HEK293T (cell line): ENCODE data around the gene TMC1.

Experiments
- ARNT ChIP-seq: fragments of 450-650 bp; IDR thresholded peaks from 2 replicates; pipeline ENCODE4 v1.6.1; 2017; ENCODE audit warnings: mild to moderate bottlenecking
- ELF4 ChIP-seq: fragments of 450-650 bp; IDR thresholded peaks from 2 replicates; pipeline ENCODE4 v1.6.1; 2017; ENCODE audit warnings: antibody characterized with exemption
- FOXM1 ChIP-seq: fragments of 450-650 bp; IDR thresholded peaks from 2 replicates; pipeline ENCODE4 v1.6.1; 2017; ENCODE audit warnings: mild to moderate bottlenecking, borderline replicate concordance
- SP1 ChIP-seq: fragments of 450-650 bp; IDR thresholded peaks from 2 replicates; pipeline ENCODE4 v1.6.1; 2017
- SUZ12 ChIP-seq: fragments of 450-650 bp; IDR thresholded peaks from 2 replicates; pipeline ENCODE4 v1.6.1; 2016; ENCODE audit warnings: mild to moderate bottlenecking

- no peak for TF ChIP-seq ELF4
- TF ChIP-seq FOXM1 = no peak
- no peak for TF ChIP-seq SUZ12
- no peak for TF ChIP-seq SP1
- no peak for TF ChIP-seq ARNT
Measured at GRCh38 chr9:72794946-72795345, 273.5 kb downstream of the TMC1 start.
